ENCODE results near the gene MAP1B.

- no peak for TF ChIP-seq CTCF (conservative IDR thresholded peaks at IDR 0.05; ENCODE audit: low read depth, low read length)
- TF ChIP-seq EZH2 (IDR thresholded peaks at IDR 0.05; ENCODE audit: borderline replicate concordance, low read depth, low read length, poor library complexity, severe bottlenecking), result no peak
Measured at GRCh38 chr5:72255237-72255636, 148.0 kb downstream of the MAP1B start.
